ENCODE results near the gene SELPLG.

DNA sequence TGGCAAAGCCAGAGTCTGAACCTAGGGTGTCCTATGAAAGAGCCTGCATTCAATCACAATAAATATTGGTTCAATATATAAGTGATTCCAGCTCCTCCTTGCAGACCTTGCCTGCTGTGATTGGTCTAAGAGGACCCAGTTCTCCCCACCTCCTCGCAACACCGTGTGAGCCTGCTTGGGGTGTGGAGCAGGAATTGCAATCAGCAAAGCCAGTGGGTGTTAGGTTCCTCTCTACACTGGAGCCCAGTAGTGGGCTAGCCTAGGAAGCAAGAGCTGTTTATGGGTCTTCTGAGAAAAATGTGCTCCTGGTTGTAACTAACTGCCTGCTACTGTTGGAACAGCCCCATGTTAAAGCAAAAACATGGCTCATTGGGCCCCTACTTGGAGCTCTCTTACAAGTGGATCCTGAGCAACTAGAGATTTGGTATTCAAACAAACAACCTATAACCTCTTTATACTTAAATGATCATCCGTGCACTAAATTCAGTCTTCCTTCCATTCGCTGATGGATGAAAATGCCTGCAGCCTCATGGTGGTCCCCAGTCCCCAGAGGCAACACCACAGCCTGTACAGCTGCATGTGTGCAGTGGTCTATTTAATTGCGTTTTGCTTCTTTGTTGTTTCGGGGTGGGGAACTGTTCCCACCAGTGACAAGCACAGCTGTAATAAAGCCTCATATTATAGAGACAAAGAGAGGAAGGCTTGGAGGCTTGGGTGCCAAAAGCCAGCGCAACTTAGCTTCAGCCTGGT, 3.7 kb upstream of the SELPLG start:
- TF ChIP-seq POLR2A (IDR thresholded peaks at IDR 0.05), result no peak
- TF ChIP-seq, protein P1, sequence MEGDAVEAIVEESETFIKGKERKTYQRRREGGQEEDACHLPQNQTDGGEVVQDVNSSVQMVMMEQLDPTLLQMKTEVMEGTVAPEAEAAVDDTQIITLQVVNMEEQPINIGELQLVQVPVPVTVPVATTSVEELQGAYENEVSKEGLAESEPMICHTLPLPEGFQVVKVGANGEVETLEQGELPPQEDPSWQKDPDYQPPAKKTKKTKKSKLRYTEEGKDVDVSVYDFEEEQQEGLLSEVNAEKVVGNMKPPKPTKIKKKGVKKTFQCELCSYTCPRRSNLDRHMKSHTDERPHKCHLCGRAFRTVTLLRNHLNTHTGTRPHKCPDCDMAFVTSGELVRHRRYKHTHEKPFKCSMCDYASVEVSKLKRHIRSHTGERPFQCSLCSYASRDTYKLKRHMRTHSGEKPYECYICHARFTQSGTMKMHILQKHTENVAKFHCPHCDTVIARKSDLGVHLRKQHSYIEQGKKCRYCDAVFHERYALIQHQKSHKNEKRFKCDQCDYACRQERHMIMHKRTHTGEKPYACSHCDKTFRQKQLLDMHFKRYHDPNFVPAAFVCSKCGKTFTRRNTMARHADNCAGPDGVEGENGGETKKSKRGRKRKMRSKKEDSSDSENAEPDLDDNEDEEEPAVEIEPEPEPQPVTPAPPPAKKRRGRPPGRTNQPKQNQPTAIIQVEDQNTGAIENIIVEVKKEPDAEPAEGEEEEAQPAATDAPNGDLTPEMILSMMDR (IDR thresholded peaks at IDR 0.05), result no peak

All from testis (tissue), 2 donors.